HG02943 (cell line): ENCODE measurements around the gene TPBG.
"Not testable (repeated sequence)": the region's sequence is repeated elsewhere in the genome, so short reads cannot be mapped to it uniquely, and the experiment has no call there.

Experiments used
- ATAC-seq: cut with Tn5 transposase; IDR thresholded peaks from one replicate; pipeline ENCODE4 v1.9.1; 2021; ENCODE audit warnings: mild to moderate bottlenecking, low read depth, moderate library complexity; ENCODE audit not compliant: unreplicated experiment

TPBG gene

GRCh38 chr6:82372656-82373055 lies 9.0 kb downstream of the TPBG start:
- ATAC-seq, result no peak

GRCh38 chr6:82374516-82374915 lies 10.9 kb downstream of the TPBG start:
- no peak for ATAC-seq

GRCh38 chr6:82376636-82377035 lies 13.0 kb downstream of the TPBG start:
- ATAC-seq, result no peak

- no peak for ATAC-seq
Measured at GRCh38 chr6:82380566-82381185, 17.1 kb downstream of the TPBG start.

GRCh38 chr6:82381278-82381677 lies 17.7 kb downstream of the TPBG start:
- ATAC-seq, result no peak

- no peak for ATAC-seq
Measured at GRCh38 chr6:82385102-82385501, 21.5 kb downstream of the TPBG start.

GRCh38 chr6:82385546-82385945 lies 21.9 kb downstream of the TPBG start:
- no peak for ATAC-seq

GRCh38 chr6:82385961-82386360 lies 22.3 kb downstream of the TPBG start:
- no peak for ATAC-seq

- ATAC-seq, result not testable (repeated sequence)
Measured at GRCh38 chr6:82394770-82395169, 31.2 kb downstream of the TPBG start.

- no peak for ATAC-seq
Measured at GRCh38 chr6:82396964-82397751, 33.5 kb downstream of the TPBG start.

- ATAC-seq, result no peak
Measured at GRCh38 chr6:82397962-82398692, 34.5 kb downstream of the TPBG start.

GRCh38 chr6:82408952-82409431 lies 45.4 kb downstream of the TPBG start:
- no peak for ATAC-seq

GRCh38 chr6:82410151-82410648 lies 46.6 kb downstream of the TPBG start:
- no peak for ATAC-seq

- ATAC-seq, result no peak
Measured at GRCh38 chr6:82413868-82414267, 50.3 kb downstream of the TPBG start.

GRCh38 chr6:82415820-82416219 lies 52.2 kb downstream of the TPBG start:
- ATAC-seq, result no peak

GRCh38 chr6:82416346-82416745 lies 52.7 kb downstream of the TPBG start:
- no peak for ATAC-seq
